Neural crest cell (in vitro differentiated cells): Measurements from ENCODE around the gene ALCAM. TPM values are rescaled to one million over a fixed set of nuclear protein-coding genes. Genes with fewer than 3 reads are reported as not detected.
A peak's percentile ranks its signal among the peaks of the same experiment; 100 is the strongest.

Source experiments
- DNase-seq: peaks from one replicate; pipeline ENCODE4 v3.0.0; 2021; ENCODE audit warnings: low read depth, mixed read lengths, low spot score
- H3K27ac Mint-ChIP-seq: one replicate; pipeline ENCODE4 v1.8.0; 2021; ENCODE audit warnings: mild to moderate bottlenecking, mixed read lengths; ENCODE audit not compliant: unreplicated experiment
- H3K27me3 Mint-ChIP-seq: 2 replicates; pipeline ENCODE4 v1.8.0; 2021; ENCODE audit warnings: low read depth, mild to moderate bottlenecking, mixed read lengths
- H3K36me3 Mint-ChIP-seq: 2 replicates; pipeline ENCODE4 v1.8.0; 2021; ENCODE audit warnings: low read depth, mild to moderate bottlenecking, mixed read lengths
- H3K4me1 Mint-ChIP-seq: 2 replicates; pipeline ENCODE4 v1.8.0; 2021; ENCODE audit warnings: mixed read lengths
- H3K4me3 Mint-ChIP-seq: one replicate; pipeline ENCODE4 v1.8.0; 2021; ENCODE audit warnings: mild to moderate bottlenecking, mixed read lengths
- H3K9me3 Mint-ChIP-seq: 2 replicates; pipeline ENCODE4 v1.8.0; 2021; ENCODE audit warnings: mixed read lengths
- CTCF ChIP-seq: fragments of 200-600 bp; sonication (generic); conservative IDR thresholded peaks from 2 replicates; pipeline ENCODE4 v1.5.0; 2021; ENCODE audit warnings: antibody characterized with exemption, mild to moderate bottlenecking
- total RNA-seq: library from RNA; stranded (reverse); gene quantifications from 2 replicates; pipeline ENCODE4 v1.2.1, GENCODE V29; 2021

ALCAM gene
- total RNA-seq, 1 donor from 2014 or later, result 8.7 TPM

DNA sequence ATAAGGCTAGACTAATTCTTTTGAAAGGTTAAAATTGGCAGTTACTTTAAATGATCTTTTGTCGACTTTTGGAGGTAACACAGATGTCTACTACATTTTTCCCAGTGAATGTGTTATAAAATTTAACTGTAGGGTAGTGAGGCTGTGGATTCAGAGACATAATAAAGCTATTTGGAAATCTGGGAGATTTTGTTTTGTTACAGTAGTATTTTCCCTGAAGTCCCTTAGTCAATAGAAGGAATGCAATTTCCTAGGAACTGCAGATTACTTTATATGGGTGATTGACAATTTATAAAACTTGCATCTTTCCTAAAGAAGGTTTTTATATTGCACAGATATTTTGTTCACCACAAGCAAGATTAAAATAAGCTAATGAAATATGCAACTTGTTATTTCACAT is 96.9 kb downstream of the ALCAM start:
- no peak overlapping the region for H3K4me3 Mint-ChIP-seq
- no peaks in the 10 kb centered on the region for H3K27me3 Mint-ChIP-seq
- H3K36me3 Mint-ChIP-seq, result no peaks in the 10 kb centered on the region
- H3K27ac Mint-ChIP-seq, result no peak overlapping the region
- no peaks in the 10 kb centered on the region for H3K9me3 Mint-ChIP-seq
- TF ChIP-seq CTCF, result no peak
- peaks cover 4% of the 10 kb centered on the region for H3K4me1 Mint-ChIP-seq
- no peak for DNase-seq

DNA sequence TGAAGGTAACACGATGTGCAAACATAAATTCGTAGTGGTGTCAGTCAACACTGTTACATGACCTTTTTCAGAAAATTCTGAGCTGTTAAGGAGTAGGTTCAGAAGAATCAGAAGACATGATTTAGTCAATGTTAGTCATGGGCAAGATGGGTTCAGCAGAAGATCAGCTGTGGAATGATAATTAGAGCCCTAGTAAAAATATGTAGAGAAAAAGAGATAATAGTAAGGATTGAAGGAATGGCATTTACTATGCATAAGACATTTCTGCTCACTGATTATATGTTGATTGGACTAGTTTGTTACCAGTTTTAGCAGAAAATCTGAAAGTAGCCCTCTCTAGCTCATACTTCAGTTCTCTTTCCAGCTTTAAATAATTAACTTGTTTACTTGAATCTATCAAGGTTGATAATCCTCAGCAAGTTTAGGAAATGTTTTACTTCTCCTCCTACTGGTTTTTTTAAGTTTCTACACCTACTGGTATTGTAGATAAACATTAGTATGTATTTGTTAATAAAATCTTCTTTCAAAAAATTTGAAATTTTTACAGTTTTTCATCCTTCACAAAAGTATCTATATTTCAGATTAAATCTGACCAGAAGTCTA is 98.6 kb downstream of the ALCAM start:
- H3K36me3 Mint-ChIP-seq, result no peaks in the 10 kb centered on the region
- H3K27ac Mint-ChIP-seq, result no peak overlapping the region
- no peaks in the 10 kb centered on the region for H3K27me3 Mint-ChIP-seq

GRCh38 chr3:105466072-105466471 is 99.4 kb downstream of the ALCAM start:
- Mint-ChIP-seq H3K27me3 (no peaks in the 10 kb centered on the region), H3K4me3 (no peak overlapping the region), H3K36me3 (no peaks in the 10 kb centered on the region), H3K27ac (no peak overlapping the region), H3K4me1 (peaks cover 8% of the 10 kb centered on the region), H3K9me3 (no peaks in the 10 kb centered on the region)
- no peak for DNase-seq
- no peak for TF ChIP-seq CTCF

More for the DNA sequence above, 98.6 kb downstream of the ALCAM start:
- no peak for DNase-seq
- Mint-ChIP-seq H3K4me1 (peaks cover 4% of the 10 kb centered on the region), H3K4me3 (no peak overlapping the region), H3K9me3 (no peaks in the 10 kb centered on the region)
- TF ChIP-seq CTCF, result no peak

GRCh38 chr3:105466495-105467404 is 100.0 kb downstream of the ALCAM start:
- no peaks in the 10 kb centered on the region for H3K27me3 Mint-ChIP-seq
- no peak for TF ChIP-seq CTCF
- H3K4me3 Mint-ChIP-seq, result no peak overlapping the region
- DNase-seq, result no peak
- no peak overlapping the region for H3K27ac Mint-ChIP-seq
- H3K36me3 Mint-ChIP-seq, result no peaks in the 10 kb centered on the region
- peaks cover 11% of the 10 kb centered on the region for H3K4me1 Mint-ChIP-seq
- no peaks in the 10 kb centered on the region for H3K9me3 Mint-ChIP-seq

GRCh38 chr3:105470851-105471250 is 104.1 kb downstream of the ALCAM start:
- no peaks in the 10 kb centered on the region for H3K36me3 Mint-ChIP-seq
- H3K27me3 Mint-ChIP-seq, result no peaks in the 10 kb centered on the region
- H3K27ac Mint-ChIP-seq, result peak overlapping the region; percentile 59
- H3K9me3 Mint-ChIP-seq, result no peaks in the 10 kb centered on the region
- no peak overlapping the region for H3K4me3 Mint-ChIP-seq
- TF ChIP-seq CTCF, result no peak
- peaks cover 27% of the 10 kb centered on the region for H3K4me1 Mint-ChIP-seq
- no peak for DNase-seq
